ENCODE measurements around the gene SMPD3. TPM values are rescaled to one million over a fixed set of nuclear protein-coding genes. Genes with fewer than 3 reads are reported as not detected.
A peak's percentile ranks its signal among the peaks of the same experiment; 100 is the strongest.

SMPD3 gene
- total RNA-seq, 1 donor from 2014 or later: not detected

GRCh38 chr16:68379472-68380347 lies 68.6 kb downstream of the SMPD3 start:
- TF ChIP-seq CTCF (IDR thresholded peaks at IDR 0.05; ENCODE audit: insufficient read depth, low read length, severe bottlenecking): no peak
- Histone ChIP-seq H3K36me3 (ENCODE audit: control insufficient read depth, insufficient read depth, low read length) (no peaks in the 10 kb centered on the region), H3K27me3 (ENCODE audit: control insufficient read depth, insufficient read depth, low read length) (peaks cover 2% of the 10 kb centered on the region), H3K4me3 (ENCODE audit: low read depth, low read length) (no peak overlapping the region)
- DNase-seq (ENCODE audit: low read depth) (no peak), FAIRE-seq (no peak)

- H3K4me3 ChIP-seq (ENCODE audit: low read depth, low read length): no peak overlapping the region
- FAIRE-seq: peak; percentile 75
- no peaks in the 10 kb centered on the region for H3K36me3 ChIP-seq (ENCODE audit: control insufficient read depth, insufficient read depth, low read length)
- no peak for TF ChIP-seq CTCF (IDR thresholded peaks at IDR 0.05; ENCODE audit: insufficient read depth, low read length, severe bottlenecking)
- H3K27me3 ChIP-seq (ENCODE audit: control insufficient read depth, insufficient read depth, low read length): peaks cover 2% of the 10 kb centered on the region
- DNase-seq (ENCODE audit: low read depth): no peak
Measured at GRCh38 chr16:68378436-68379415, 69.6 kb downstream of the SMPD3 start.

GRCh38 chr16:68377667-68378393 lies 70.5 kb downstream of the SMPD3 start:
- H3K27me3 ChIP-seq (ENCODE audit: control insufficient read depth, insufficient read depth, low read length): peaks cover 2% of the 10 kb centered on the region
- DNase-seq (ENCODE audit: low read depth) (peak; percentile 56), FAIRE-seq (peak; percentile 90)
- H3K4me3 ChIP-seq (ENCODE audit: low read depth, low read length): no peak overlapping the region
- no peaks in the 10 kb centered on the region for H3K36me3 ChIP-seq (ENCODE audit: control insufficient read depth, insufficient read depth, low read length)
- TF ChIP-seq CTCF (IDR thresholded peaks at IDR 0.05; ENCODE audit: insufficient read depth, low read length, severe bottlenecking): no peak

- DNase-seq (ENCODE audit: low read depth) (no peak), FAIRE-seq (no peak)
- peaks cover 2% of the 10 kb centered on the region for H3K27me3 ChIP-seq (ENCODE audit: control insufficient read depth, insufficient read depth, low read length)
- no peaks in the 10 kb centered on the region for H3K36me3 ChIP-seq (ENCODE audit: control insufficient read depth, insufficient read depth, low read length)
- TF ChIP-seq CTCF (IDR thresholded peaks at IDR 0.05; ENCODE audit: insufficient read depth, low read length, severe bottlenecking): no peak
- no peak overlapping the region for H3K4me3 ChIP-seq (ENCODE audit: low read depth, low read length)
Measured at GRCh38 chr16:68377221-68377620, 71.1 kb downstream of the SMPD3 start.

- DNase-seq (ENCODE audit: low read depth) (no peak), FAIRE-seq (no peak)
- Histone ChIP-seq H3K4me3 (ENCODE audit: low read depth, low read length) (no peak overlapping the region), H3K27me3 (ENCODE audit: control insufficient read depth, insufficient read depth, low read length) (peaks cover 2% of the 10 kb centered on the region), H3K36me3 (ENCODE audit: control insufficient read depth, insufficient read depth, low read length) (no peaks in the 10 kb centered on the region)
- no peak for TF ChIP-seq CTCF (IDR thresholded peaks at IDR 0.05; ENCODE audit: insufficient read depth, low read length, severe bottlenecking)
Measured at GRCh38 chr16:68376590-68376989, 71.7 kb downstream of the SMPD3 start.

All from bronchial epithelial cell (primary cell).